Measurements from ENCODE around the gene VAC14.
A peak's percentile ranks its signal among the peaks of the same experiment; 100 is the strongest.

Gene VAC14

DNA sequence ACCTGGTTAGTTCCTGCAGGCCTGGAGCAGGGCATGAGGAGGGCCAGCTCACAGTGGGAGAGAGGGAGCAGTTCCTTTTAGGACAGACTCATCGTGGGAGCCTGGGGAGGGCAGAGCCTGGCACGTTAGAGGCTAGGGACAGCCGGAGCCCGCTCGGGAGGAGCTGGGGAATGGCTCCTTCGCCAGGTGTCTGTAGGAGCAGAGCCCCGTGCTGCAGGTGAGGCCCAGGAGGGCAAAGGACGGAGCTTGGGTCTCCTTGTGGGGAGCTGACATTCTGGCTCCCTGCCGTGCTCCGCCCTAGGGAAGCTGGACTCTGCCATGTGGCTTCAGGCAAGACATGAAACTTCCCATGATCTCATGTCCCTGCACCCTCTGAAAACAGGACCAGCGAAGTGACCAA, 96.4 kb downstream of the VAC14 start:
- no peak for DNase-seq

- DNase-seq = no peak
Measured at GRCh38 chr16:70703835-70704381, 97.0 kb downstream of the VAC14 start.

- peak; percentile 91 for DNase-seq
Measured at GRCh38 chr16:70703041-70703834, 97.7 kb downstream of the VAC14 start.

- DNase-seq = no peak
Measured at GRCh38 chr16:70702624-70703023, 98.3 kb downstream of the VAC14 start.

GRCh38 chr16:70701998-70702397, 99.0 kb downstream of the VAC14 start:
- no peak for DNase-seq

GRCh38 chr16:70701596-70701995, 99.4 kb downstream of the VAC14 start:
- no peak for DNase-seq

DNA sequence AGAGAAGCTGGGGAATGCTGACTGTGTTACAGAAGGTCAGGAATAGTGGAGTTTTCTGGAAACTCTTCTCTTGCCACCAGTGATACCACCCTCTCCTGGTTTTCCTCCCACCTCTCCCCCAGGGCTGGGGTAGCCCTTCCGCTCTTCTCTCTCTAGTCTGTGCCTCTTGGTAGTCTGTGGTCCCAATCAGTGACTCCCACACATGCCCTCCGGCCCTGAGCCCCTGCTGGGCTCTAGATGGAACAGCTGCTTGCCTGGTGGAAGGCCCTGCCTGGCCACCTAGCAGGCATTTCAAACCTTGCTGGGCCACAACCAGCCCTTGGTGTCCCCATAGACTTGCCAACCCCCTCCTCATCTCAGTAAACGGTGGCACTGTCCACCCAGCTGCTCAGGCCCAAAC, 99.9 kb downstream of the VAC14 start:
- no peak for DNase-seq

DNA sequence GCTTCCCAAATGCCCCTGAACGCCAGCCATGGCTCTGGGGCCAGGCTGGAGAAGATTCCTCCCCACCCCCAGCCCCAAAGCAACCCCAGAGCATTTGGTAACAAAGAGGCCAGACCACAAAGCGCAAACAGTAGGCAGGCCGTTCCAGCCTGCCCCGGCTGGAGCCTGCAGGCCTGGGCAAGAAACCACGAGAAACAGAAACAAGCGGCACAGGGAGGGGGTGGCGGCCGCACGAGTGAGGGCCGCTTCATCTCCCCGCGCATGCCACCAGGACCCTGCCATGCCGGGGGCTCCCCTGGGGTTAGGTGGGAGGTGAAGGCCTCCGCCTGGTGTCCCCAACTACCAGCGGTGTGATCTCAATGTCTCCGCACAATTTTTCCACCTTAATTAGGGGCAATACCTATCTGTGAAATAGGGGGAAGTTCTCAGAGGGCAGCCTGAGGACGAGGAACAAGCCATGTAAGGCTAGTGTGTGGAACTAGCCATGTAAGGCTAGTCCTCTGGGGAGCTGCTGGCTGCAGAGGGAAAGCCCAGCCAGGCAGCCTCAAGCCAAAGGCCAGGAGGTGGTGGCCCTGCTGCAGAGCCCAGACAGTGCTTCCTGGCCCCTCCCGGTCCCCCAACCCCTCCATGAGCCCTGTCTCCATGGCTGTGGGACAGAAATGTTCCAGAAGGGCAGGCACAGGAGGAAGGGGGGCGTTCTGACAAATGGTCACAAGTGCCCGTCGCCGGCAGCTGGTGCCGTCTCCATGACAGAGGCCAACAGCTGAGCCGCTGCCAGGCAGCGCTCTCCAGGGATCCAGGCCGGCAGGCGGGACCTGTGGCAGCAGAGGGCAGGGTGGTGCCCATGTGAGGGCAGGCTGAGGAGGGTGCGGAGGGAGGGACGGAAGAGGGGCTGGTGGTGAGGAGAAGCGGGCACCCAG, 100.6 kb downstream of the VAC14 start:
- no peak for DNase-seq

DNA sequence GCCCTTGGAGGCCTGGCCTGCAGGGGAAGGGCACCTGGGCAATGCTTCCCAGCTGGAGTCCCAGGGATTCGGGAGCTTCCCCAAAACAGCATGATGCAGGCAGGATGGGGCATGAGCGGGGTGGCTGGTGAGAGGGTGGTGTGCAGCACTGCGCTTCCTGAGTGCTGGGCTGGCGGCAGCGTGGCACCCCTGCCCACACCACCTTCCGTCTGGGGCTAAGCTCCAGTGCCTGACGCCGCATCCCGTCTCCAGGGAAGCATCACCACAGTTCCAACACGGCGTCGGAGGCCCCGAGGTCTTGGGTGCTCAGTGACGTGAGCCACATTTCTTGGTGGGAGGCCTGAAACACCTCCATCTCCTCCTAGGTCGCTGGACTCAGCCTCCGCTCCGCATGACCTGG, 101.3 kb downstream of the VAC14 start:
- DNase-seq = no peak

- DNase-seq = no peak
Measured at GRCh38 chr16:70698901-70699300, 102.1 kb downstream of the VAC14 start.

DNA sequence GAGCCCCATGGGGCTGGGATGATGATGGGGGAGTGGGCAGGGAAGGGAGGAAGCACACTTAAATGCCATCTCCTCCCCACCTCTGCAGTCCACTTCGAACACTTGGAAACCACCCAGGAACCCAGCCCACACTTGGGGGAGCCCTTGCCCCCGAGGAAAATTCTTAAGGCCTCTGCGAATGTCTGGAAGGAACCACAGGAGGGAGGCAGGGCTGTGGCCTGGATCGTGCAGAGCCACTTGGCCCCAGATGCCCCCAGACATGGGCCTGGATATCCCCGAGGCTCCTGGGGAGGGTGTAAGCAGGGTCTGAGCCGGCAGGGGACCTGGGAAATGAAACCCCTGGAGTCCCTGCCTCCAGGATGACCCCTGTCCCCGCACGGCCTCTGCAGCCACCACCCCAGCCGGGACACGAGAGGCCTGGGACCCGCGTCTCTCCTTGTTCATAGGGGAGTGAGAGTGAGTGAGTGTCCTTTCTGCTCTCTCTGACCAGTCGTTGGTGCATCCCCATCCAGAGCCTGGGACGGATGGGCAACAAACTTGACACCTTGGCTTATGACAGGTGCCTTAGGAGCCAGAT, 103.3 kb downstream of the VAC14 start:
- peak; percentile 37 for DNase-seq

GRCh38 chr16:70696952-70697593, 103.9 kb downstream of the VAC14 start:
- no peak for DNase-seq

DNA sequence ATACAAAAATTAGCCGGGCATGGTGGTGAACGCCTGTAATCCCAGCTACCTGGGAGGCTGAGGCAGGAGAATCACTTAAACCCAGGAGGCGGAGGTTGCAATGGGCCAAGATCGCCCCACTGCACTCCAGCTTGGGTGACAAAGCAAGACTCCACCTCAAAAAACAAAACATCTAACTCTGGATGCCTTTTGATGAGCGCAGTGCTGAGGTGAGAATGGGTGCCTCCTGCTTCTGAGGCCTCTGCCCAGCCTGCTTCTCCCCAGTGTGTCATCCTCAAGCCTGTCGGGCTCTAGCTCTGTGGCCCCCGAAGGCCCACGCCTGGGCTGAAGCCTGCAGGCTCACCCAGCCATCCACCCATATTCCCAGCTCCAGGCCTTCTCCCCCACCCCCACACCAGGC, 104.6 kb downstream of the VAC14 start:
- DNase-seq = no peak

DNA sequence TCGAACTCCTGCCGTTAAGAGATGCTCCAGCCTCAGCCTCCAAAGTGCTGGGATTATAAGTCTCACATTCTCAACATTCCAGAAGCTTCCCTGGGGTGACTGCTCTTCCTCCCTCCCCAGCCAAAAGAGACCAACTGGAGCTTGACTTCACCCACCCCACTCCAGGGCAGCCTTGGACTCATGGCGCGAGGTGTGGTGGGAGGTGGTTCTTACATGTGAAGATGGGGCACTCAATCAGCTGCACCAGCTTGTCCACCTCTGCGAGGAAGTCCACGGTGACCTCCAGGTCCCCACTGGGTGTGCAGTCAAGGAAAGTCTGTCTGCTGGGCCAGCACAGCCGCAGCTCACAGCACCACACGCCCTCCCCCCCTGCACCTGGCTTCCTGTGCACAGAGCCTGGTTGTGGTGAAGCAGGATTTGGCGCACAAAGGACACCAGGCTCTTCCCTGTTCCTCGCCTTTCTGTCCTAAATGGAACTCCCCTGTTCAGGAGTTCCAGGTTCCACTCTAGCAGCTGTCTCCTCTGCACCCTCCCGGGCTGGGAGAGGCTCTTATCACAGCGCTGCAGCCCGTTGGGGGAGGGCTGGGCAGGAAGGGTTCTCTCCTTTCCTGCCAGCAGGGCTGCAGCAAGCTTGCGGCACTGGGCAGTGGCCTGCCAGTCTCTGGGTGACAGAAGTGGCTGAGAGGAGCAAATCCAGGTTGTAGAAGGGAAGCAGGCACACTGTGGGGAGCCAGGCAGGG, 105.5 kb downstream of the VAC14 start:
- peak; percentile 27 for DNase-seq

- no peak for DNase-seq
Measured at GRCh38 chr16:70694868-70695218, 106.1 kb downstream of the VAC14 start.

DNA sequence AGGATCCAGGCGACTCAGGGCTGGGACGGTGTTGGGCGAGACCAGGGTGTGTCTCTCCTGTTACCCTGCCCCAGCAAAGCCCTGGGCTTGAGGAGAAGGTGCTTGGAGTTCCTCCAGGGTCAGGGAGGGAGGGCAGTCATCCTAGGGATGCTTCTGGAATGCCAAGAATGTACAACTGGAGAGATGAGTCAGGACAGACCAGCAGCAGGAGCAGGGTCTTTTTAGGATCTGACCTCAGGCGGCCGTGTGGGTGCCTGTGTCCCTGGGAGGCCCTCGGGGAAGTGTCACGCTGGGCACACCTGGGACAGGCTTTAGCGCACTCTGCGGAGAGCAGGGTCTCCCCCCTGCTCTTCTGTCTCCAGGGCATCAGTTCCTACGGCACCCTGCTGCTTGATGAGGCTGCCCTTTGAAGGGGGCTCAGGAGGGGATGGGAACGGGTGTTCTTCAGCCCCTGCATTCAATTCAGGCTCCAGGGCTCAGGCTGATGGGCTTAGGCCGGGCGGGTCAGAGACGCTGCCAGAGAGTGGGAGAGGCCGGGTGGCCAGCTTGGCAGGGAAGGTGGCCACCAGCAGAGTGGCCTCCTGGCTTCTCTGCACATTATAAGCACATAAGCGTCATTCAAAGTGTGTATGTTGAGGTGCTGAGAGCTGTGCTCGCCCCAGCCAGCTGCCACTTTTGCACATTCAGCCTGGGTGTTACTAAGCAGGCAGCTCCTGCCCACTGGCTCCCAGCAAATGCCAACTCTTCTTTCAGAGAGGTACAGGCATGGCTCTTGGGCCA, 106.7 kb downstream of the VAC14 start:
- DNase-seq = peak; percentile 91

DNA sequence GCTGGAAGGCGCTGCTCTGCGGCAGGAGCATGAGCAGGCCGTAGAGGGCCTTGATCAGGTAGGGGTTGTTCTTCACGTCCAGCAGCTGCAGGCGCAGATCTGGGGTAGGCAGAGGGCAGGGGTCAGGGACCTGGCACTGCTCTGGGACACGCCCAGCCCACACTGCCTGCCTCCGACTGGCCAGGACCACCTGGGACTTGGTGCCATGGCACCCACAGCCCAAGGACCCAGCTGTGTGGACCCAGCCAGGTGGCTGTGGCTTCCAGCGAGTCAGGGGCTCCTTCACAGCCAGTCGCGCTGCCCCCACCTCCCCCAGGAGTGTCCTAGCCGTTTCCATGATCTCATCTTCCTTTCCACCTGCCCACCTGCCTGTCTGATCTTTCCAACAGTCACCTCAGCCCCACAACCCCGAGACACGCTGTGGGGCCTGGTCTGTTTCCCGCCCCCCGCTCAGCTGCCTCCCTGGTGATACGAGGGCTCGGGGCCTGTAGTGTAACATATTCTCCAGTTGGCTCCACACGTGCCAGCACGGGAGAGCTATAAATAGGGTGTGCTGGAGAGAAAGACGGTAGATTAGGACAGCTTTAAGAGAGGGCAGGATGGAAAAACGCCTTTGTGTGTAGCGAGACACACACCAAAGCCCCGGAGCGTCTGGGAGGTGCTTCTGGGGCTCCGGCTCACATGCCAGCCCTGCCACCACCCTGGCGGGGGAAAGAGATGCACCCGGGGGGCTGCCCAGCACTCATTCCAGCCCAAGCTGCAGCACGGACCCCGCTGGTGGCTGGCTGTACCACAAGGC, 107.9 kb downstream of the VAC14 start:
- peak; percentile 47 for DNase-seq

DNA sequence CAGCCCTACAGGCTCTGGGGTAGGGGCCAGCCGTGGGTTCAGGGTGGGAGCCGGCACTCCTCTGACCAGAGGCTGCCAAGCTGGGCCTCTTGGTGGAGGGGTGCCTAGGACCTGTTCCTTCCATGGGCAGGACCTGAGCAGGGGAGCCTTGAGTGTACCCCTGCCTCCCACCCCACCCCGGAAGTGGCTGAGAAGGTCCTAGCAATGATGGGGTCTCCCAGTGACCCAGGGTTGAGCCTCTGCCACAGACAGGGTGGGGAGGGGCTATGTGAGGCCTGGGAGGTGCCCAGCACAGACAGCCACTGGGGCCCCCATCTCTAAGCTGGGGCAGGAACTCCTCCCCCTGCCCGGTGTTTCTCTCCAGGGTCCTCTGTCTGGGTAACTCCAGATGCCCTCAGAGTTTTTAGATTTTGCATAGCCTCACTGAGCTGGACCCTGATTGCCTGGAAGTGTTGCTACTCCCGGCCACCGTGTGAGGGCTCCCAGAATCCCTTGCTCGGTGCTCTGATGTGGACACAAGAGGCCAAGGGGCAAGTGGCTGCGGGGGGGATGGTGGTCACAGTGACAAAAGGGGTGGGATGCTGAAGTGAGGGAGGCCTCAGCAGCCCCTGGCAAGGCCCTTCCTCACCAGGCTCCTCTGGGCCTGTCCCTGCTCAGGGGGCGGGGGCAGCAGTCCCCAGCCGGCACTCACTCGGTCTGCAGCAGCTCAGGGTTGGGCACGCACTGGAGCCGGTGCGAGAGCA, 108.7 kb downstream of the VAC14 start:
- peak; percentile 23 for DNase-seq

Data from fibroblast of skin of abdomen (primary cell).